ENCODE results near the gene CAV1. TPM values are rescaled to one million over a fixed set of nuclear protein-coding genes. Genes with fewer than 3 reads are reported as not detected.

The CAV1 gene
- total RNA-seq, 2 experiments from 2014 or later = 1.4 to 1.5 TPM

DNA sequence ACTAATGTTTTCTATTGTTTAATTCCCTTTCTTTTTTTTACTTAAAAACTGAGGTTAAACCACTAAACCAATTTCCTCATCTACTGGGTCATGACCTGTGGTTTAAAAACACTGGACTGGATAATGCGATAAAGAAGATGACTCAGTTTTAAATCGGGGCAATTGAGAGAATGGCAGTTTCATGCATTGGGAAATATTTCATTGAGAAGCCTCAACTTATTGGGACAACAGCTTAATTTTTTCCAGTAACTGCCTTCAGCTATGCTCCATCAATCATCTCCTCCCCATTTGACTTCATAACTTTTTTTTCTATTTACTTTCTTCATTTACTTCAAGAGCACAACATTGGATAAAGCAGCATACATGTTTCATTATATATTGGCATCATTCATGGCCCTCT, 85.4 kb downstream of the CAV1 start:
- Mint-ChIP-seq H3K4me3 (no peak overlapping the region), H3K9me3 (no peaks in the 10 kb centered on the region)
- DNase-seq = no peak

DNA sequence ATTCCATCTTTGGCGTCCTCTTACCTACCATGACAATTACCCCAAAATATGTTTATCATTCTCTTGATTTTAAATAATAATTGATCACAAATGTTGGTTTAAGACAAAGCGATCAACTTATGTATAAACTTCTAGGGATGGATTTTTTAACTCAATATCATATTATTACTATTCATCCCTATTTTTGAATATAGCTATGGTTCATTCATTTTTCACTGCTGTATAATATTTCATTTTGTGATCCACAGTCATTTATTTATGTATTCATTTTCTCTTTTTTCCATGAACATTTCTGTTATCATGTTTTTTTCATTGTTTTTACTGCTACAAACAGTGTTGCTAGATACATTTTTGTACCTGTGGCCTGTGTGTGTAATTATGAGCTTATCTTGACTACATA, 85.9 kb downstream of the CAV1 start:
- no peak overlapping the region for H3K27ac Mint-ChIP-seq
- no peak overlapping the region for H3K4me3 Mint-ChIP-seq
- no peaks in the 10 kb centered on the region for H3K9me3 Mint-ChIP-seq
- H3K36me3 Mint-ChIP-seq = no peaks in the 10 kb centered on the region
- DNase-seq = no peak
- peaks cover 40% of the 10 kb centered on the region for H3K27me3 Mint-ChIP-seq
- H3K4me1 Mint-ChIP-seq = no peaks in the 10 kb centered on the region

More for the DNA sequence above, 85.4 kb downstream of the CAV1 start:
- no peaks in the 10 kb centered on the region for H3K36me3 Mint-ChIP-seq
- H3K27ac Mint-ChIP-seq = no peak overlapping the region
- peaks cover 40% of the 10 kb centered on the region for H3K27me3 Mint-ChIP-seq
- H3K4me1 Mint-ChIP-seq = no peaks in the 10 kb centered on the region

Other genes with a start within 250 kb of the CAV1 start
- not detected for gene CAV2, start 25.3 kb upstream of the CAV1 start, total RNA-seq
- gene MET, start 147.2 kb downstream of the CAV1 start, total RNA-seq = under 1 TPM; 0.58 to 0.72 TPM

All from activated naive CD8-positive, alpha-beta T cell treated with anti-CD3 and anti-CD28 coated beads for 36 hours (primary cell).